Nucleus accumbens (tissue), 56 donors: Measurements from ENCODE around the gene MAP2K7.
"Not testable (repeated sequence)": the region's sequence is repeated elsewhere in the genome, so short reads cannot be mapped to it uniquely, and the experiment has no call there.

Experiments used
- DNase-seq, 56 donors: peaks; one replicate each; lab custom pipeline; 2025; lab: John Stamatoyannopoulos, UW

MAP2K7 gene

DNA sequence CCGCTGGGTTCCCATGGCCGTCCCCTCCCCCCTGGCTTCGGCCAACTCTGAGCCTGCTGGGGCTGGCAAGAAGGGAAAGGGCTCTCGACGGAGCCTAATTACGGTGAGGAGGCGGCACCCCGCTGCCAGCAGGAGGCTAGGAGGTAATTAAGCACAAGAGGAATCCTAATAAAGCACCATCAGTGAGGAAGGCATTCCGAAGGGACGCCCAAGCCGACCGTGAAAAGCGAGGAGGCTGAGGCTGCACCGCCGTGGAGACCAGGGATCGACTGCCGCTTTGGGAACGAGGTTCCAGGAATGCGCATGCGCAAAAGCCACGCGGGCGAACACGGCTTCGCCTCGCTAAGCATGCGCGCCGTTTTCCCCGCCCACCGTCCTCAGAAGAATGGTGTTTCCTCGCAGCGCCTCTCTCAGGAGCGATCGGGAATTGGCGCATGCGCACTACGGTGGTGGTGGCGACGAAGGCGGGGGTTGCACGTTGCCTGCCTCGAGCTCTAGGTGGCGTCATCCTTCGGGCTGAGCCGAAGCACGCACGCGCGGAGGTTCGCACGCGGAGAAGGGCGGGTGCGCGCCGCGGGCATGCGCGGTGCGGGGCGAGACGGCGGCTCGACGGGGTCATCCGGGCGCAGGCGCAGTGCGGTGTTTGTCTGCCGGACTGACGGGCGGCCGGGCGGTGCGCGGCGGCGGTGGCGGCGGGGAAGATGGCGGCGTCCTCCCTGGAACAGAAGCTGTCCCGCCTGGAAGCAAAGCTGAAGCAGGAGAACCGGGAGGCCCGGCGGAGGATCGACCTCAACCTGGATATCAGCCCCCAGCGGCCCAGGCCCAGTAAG, at the start of gene MAP2K7:
TSS of gene MAP2K7 (plus strand) at position 634 of the 830 bp plus-strand sequence. CDS start at position 702, 68 bp downstream.
- peak; percentile 76 to 100 (median 99) for DNase-seq

DNA sequence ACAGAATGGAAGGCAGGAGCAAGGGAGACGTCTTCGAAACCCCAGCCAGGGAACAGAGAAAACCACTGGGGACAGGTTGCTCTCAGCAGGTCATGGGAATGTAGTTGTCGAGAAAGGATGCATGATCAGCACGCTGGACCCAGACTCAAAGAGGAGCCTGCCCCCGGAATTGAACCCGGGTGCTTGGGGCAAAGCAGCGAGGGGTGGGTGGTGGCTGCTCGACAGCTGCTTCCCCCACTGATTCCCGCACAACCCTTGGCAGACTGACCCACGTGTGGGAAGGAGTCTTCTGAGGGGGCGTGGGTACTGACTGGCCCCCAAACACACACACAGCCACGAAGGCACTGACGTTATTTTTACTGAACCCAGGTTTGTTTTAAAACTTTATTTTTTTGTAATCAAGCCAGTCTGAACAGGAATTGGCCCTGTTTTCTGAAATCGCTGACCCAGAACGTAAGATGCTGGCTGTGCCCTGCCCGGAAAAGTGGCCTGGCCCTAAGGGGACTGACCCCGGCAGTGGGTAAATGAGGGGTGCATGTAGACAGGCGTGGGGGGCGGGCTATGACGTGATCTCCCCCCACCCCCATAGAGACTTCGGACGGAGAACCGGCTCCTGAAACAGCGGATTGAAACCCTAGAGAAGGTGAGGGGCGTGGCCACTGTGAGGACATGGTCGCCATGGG, 48.1 kb upstream of the MAP2K7 start:
- no peak for DNase-seq

DNA sequence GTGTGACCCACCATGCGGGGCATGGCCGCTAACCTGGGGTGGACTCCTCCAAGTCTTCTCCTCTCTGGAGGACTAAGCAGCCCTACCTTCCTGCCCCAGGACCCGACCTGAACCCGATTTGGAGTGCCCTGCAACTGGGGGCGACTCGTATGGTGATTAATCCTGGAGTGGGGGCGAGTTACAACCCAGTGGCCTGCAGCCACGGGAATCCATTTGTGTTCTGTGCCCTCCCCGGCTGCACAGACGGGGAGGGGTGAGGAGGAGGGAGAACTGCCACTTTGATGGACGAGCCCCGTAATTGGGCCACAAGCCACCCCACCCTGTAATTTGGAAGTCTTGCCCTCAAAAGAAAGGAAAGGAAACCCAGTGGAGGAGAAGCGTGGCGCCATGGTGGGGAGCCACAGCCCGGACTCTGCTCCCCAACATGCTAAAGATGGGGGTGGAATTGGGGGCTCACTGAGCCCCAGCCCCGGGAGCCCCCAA, 47.5 kb upstream of the MAP2K7 start:
- no peak for DNase-seq

DNA sequence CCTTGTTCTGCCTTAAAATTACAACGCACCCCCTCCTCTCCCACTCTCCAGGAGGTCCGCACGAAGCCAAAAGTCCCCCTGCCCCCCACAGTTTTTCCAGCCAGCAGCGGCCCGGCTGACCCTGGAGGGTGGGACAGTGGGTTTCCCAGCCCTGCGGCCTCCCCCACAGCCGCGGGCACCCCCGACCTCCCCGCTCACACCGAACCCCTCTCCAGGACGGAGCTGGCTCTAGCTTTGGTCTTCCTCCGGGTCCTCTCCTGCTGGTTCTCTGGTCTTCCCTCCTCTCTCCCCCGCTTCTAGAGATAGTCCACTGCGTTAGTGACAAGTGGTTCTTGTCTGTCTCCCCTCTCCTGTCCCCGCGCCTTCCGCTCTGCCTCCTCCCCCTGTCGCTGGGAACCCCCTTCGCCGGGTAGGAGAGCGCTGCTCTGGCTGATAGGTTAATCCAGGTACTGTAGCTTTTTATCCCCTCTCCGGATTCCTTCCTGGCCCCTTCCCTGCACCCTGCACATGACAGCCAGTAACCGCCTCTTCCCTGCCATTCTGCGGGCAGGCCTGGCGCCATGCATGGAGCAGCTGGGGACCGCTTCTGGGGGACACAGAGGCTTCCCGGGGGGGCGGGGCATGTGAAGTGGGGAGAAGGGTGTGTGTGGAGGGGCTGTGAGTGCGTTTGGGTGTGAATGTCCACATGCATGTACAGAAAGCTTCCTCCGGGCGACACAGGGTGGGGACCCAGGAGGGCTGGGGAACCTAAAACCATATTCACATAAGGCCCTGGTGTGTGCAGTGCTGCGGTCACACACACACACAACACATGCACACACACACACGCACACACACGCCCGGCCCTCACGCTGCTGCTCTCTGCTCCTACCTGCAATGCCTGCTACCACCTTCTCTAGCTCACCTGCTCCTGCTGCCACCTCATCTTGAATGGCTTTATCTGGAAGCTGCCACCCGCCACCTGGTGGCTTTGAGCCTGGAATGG, 46.7 kb upstream of the MAP2K7 start:
- no peak for DNase-seq

DNA sequence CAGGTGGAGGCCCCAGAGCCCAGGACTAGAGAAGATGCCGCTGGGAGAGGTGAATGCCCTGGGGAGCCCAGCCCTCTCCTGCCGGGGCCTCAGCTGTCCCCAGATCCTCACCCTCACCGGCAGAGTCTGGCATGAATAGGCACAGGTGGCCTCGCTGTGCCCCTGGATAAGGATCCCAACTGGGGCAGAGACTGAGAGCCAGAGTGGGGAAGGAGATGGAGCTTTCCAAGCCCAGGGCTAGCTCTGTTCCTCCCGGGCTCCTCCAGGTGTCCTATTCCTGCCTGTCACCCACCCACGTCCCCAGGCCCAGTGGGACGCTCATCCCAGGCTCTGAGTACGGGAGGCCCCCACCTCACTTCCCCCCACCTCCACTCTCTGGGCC, 46.0 kb upstream of the MAP2K7 start:
- no peak for DNase-seq

DNA sequence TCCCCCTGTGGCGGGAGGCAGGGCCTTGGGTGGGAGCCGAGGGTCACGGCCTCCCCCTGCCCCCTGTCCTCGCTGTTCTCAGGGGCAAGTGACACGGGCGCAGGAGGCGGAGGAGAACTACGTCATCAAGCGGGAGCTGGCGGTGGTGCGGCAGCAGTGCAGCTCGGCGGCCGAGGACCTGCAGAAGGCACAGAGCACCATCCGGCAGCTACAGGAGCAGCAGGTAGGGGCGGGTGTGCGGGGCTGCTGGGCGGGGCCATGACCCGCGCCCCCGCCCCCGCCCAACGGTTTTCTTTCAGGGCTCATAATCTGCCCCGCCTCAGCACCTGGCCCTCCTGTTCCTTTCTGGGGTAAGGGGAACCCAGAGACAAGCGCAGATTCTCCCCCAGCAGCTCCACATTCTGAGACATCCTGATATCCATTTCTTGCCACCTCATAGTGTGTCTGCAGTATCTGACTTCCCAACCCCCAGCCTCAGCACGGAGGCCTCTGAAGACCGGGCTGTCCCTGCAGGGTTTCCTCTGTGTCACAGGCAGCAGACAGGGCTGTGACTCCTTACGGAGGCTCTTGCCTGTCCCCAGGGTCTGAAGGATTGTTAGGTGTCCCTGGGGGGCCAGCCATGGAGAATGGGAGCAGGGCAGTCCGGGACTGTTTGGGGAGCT, 45.4 kb upstream of the MAP2K7 start:
- DNase-seq = peak in 4 of 56 donors; percentile 2 to 16 (median 14)

DNA sequence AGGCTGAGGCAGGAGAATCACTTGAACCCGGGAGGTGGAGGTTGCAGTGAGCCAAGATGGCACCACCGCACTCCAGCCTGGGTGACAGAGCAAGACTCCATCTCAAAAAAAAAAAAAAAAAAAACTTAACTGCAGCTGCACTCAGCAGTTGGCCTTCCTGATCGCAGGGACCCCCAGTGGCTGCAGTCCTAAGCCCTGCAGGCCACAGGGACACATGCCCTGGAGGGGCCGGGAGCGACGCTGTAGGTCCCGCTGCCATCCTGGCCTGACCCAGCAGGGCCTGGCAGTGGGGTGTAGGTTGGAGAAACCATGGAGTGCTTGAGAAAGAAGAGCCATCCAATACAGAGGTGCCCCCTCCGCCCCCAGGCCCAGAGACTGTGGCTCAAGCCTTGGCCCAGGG, 44.6 kb upstream of the MAP2K7 start:
- DNase-seq = not testable (repeated sequence)

DNA sequence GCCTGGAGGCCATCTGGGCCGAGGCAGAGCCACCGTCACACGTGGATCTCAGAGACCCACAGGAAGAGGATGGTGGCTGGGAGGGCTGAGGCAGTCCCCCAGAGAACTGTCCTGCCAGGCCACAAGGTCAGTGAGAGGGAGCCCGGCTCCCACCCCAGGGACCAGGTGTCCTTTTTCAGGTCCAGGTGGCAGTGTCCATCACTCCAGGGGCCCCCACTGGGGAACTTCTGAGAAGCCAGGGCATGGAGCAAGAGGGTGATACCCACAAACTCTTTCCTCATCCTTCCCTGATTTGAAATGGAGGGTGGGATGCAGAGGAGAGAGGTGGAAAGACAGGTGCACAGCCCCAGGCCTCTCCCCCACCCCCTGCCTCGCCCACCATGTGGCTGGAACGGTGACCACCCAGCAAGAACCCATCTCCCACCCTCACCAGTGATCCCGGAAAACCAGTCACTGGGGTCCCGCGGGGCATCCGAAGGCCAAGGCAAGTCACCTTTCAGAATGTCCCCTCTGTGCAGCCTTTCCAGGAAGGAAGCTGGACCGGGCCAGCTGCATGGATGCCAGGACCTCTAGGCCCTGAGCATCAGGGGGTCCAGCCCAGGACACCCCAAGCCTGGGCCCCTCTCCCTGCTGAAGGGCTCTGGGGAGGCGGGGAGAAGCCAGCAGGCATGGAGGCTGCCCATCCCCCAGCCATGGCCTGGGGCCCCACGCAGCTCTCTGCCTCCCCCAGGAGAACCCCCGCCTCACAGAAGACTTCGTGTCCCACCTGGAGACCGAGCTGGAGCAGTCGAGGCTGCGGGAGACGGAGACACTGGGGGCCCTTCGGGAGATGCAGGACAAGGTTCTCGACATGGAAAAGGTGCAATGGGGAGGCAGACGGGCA, 43.6 kb upstream of the MAP2K7 start:
- no peak for DNase-seq

DNA sequence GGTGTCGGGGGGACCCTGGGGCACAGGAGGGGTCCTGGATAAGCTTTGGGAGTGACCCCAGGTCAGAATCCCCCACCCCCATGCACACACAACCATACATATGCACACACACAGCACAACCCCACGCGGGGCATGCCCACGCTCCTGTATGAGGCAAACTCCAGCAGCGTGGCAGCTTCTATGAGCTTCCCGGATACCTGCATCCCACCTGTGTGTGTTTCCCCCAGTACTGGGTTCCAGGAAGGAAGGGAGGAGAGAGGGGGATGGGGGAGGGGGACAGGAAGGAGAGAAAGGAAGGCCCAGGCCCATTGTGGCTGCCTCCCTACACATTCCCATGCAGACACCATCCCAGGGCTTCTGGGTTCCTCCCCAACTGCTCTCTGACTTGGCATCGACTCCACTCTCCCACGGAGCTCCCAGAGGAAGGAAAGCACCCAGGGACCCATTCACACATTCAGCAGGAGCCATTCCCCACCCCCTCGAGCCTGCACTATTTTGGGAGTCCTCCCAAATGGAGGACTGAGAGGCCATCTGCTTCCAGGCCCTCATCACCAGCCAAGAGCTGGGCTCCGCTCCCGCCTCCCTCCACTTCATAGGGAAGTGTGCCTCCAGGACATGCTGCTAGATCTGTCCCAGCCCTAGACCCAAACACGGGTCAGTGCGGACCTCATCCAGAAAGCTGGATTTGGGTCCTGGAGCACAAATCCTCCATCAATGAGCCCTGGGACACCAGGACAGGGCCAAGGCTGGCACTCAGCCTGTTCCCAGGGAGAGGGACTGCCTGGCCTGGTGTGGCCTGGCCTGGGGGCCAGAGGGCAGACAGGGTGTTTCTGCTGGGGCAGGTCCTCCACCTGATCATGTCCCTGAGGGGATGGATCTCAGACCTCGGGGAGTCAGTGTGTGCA, 42.7 kb upstream of the MAP2K7 start:
- peak in 13 of 56 donors; percentile 6 to 57 (median 17) for DNase-seq

DNA sequence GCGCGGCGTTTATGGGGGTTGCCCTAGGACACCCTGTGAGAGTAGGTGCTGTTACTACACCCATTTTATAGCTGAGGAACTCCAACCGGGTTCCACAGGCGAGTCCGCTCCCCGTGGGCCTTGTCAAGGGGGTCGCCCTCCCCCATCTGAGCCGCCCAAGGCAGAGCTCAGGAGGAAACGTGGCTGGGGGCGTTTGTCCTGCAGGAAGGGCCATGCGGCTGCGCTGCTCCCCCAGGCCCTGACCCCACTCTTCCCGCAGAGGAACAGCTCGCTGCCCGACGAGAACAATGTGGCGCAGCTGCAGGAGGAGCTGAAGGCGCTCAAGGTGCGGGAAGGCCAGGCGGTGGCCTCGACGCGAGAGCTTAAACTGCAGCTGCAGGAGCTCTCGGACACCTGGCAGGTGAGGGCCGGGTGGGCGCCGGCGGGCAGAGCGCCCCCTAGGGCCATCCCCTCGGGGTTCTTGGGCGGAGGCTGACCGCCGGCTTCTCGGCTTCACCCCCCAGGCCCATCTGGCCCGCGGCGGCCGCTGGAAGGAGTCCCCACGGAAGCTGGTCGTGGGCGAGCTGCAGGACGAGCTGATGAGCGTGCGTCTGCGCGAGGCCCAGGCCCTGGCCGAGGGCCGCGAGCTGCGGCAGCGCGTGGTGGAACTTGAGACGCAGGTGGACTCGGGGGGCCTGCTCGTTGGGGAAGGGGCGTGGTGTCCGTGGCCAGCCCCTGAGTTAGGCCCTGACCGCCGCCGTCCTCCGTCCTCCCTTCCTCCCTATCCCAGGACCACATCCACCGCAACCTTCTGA, 41.9 kb upstream of the MAP2K7 start:
- DNase-seq = no peak

DNA sequence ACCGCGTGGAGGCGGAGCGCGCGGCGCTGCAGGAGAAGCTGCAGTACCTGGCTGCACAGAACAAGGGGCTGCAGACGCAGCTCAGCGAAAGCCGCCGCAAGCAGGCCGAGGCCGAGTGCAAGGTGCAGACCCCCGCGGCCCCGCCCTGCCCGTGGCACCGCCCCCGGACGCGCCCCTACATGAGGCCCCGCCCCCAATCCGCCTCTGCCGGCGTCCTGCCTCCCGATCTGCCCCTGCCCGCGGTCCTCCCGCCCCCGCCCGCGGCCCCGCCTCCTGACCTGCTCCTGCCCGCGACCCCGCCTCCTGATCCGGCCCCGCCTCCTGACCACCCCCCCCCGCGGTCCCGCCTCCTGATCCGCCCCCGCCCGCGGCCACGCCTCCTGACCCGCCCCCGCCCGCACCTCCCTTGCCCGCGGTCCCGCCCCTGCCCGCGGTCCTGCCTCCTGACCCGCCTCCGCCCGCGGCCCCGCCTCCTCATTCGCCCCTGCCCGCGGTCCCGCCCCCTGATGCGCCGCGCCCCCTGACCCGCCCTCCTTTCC, 41.2 kb upstream of the MAP2K7 start:
- DNase-seq = peak in 34 of 56 donors; percentile 7 to 79 (median 32)

DNA sequence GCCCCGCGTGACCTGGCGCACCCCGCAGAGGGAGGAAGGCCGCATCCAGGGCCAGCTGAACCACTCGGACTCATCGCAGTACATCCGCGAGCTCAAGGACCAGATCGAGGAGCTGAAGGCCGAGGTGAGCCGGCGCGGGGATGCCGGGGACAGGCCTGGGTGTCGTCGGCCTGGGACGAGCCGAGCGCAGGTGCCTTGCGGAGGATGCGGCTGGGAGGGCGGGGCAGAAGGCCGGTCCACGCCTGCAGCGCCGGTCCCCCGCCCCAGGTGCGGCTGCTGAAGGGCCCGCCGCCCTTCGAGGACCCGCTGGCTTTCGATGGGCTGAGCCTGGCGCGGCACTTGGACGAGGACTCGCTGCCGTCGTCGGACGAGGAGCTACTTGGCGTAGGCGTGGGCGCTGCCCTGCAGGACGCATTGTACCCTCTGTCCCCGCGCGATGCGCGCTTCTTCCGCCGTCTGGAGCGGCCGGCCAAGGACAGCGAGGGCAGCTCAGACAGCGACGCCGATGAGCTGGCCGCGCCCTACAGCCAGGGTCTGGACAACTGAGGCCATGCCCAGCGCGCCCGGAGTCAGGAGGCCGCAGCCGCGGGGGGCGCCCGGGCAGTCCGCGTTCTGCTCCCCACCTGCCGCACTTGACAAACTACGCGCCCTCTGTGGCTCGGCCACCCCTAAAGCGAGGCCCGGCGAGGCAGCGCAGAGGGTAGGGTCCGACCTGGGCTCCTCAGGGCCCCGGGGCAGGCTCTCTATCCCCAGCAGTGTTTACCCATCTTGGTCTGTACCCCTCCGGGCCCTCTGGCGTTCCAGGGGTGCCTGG, 40.3 kb upstream of the MAP2K7 start:
- DNase-seq = no peak

DNA sequence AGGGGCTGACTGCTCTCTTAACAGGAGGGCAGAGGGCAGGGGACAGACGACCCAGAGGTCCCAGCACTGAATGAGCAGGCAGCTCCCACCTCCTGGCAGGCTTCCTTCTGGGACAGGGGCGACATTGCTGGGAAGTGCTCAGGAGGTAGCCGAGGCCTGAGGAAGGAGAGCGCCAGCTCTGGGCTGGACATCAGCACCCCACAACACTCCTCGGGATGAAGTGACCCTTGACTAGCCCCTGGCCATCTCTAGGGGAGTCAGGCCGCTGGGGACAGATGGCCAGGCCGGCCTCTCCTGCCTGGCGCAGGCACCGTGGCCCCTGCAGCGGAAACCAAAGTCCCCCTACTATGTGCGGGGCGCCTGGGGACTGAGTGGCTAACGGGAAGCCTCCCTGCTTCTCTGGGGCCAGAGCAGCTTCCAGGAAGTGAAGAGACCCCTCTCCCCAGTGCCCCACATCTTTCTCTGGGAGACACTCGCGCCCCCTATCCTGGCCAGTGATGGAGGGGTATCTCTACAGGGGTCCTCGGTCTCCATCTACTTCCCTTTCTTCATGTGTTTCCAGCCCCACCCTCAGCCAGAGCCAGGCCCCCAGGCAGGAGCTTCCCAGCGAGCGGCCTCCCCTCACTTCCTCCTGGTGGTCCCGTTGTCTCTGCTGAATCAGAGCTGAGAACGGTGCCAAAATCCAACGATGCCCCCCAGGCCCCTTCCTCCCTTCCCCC, 39.5 kb upstream of the MAP2K7 start:
- DNase-seq = no peak

DNA sequence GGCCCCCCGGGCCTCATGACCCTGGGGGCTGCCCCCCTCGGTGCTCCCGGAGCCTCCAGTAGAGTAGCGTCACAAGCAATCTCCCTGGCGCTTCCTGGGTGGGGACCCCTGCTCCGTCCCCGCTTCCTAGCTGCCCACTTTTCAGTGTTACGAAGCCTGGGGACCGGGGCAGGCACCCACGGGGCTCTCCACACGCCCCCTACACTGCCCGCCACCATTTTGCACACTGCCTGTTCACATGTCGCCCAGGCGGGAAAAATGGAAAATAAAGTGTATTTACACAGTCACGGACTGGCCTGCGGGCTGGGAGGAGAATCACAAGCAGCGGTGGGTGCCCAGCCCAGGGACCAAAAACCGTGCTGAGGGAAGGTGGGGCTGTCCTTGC, 39.0 kb upstream of the MAP2K7 start:
- no peak for DNase-seq

DNA sequence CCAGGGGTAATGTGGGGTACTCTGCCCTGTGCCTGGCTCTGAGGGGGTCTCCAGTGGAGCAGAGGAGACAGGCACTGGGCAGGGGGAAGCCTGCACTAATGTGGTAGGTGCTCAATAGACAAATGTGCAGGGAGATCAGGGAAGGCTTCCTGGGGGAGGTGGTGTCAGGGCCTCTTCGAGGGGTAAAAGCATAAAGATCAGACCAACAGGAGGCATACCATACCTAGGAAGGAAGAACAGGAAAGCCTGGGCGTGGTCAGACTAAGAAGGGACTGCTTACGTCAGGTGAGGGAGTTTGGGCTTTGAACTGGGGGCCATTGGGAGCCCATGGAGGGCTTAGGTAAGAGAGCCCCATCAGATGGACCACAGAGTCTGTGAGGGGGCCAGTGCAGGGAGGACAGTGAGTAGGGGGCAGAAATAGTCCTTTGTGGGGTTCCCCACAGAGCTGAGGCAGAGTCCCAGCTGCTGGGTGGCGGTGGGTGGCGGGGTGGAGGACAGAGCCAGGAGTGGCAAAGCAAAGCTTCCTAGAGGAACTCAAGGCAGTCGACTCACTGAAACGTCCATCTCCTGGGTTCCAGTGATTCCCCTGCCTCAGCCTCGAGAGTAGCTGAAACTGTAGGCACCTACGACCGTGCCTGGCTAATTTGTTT, 38.3 kb upstream of the MAP2K7 start:
- no peak for DNase-seq
